ENCODE data around the gene AAGAB. TPM values are rescaled to one million over a fixed set of nuclear protein-coding genes. Genes with fewer than 3 reads are reported as not detected.
"Not testable (repeated sequence)": the region's sequence is repeated elsewhere in the genome, so short reads cannot be mapped to it uniquely, and the experiment has no call there.

AAGAB gene
- polyA plus RNA-seq, 12 donors, result 14.0 to 27.3 (median 24.5) TPM; not detected in 1

DNA sequence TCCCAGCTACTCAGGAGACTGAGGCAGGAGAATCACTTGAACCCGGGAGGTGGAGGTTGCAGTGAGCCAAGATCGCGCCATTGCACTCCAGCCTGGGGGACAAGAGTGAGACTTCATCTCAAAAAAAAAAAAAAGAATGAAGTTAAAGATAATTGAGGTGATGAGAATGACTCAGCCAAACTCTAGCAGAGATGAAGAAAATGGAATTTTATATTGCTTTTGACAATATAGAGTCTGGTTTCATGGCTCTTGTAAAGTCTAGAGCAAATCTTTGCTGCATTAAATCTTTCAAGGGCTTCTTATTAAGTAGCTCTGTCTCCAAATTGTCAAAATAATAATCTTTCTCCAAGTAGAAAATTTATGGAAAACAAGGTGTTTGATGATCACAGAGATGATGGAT, 4.0 kb upstream of the AAGAB start:
- DNase-seq, result not testable (repeated sequence)

DNA sequence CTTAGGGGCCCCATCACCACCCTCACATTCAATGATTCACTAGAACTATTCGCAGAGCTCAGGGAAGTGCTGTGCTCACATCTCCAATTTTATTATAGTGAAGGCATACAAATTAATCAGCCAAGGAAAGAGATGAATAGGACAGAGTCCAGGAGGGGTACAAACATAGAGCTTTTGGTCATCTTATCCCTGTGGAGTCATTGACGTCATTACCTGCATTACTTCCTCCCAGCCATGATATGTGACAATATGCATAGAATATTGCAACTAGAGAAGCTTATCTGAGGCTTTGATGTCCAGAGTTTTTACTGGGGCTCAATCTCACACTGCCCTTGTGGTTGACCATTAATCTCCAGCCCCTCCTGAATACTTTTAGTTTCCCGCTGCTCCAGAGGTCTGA, 1.6 kb upstream of the AAGAB start:
- DNase-seq, result no peak

GRCh38 chr15:67253549-67254237, 768 bp downstream of the AAGAB start:
- peak; percentile 22 for DNase-seq

DNA sequence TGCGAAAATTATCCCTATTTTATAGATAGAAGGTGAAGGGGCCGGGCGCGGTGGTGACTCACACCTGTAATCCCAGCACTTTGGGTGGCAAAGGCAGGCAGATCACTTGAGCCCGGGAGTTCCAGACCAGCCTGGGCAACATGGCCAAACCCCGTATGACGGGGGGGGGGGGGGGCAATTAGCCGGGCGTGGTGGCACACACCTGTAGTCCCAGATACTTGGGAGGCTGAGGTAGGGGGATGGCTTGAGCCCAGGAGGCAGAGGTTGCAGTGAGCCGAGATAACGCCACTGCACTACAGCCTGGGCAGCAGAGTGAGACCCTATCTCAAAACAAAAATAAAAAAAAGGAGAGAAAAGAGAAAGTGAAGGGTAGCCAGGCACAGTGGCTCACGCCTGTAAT, 1.4 kb downstream of the AAGAB start:
- DNase-seq, result no peak

DNA sequence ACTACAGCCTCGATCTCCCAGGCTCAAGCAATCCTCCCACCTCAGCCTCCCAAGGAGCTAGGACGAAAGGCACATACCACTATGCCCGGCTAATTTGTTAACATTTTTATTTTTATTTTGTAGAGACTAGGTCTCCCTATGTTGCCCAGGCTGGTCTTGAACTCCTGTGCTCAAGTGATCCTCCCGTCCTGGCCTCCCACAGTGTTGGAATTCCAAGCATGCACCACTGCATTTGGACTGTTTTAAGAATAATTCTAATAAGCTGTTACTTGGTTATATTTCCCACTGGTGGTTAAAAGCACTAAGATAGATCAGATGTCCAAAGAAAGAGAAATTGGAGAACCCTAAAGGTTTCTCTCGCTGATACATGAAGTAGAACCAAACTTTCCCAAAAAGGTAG, 3.1 kb downstream of the AAGAB start:
- no peak for DNase-seq

- no peak for DNase-seq
Measured at GRCh38 chr15:67249830-67250229, 4.6 kb downstream of the AAGAB start.

GRCh38 chr15:67248011-67248505, 6.4 kb downstream of the AAGAB start:
- DNase-seq, result no peak

DNA sequence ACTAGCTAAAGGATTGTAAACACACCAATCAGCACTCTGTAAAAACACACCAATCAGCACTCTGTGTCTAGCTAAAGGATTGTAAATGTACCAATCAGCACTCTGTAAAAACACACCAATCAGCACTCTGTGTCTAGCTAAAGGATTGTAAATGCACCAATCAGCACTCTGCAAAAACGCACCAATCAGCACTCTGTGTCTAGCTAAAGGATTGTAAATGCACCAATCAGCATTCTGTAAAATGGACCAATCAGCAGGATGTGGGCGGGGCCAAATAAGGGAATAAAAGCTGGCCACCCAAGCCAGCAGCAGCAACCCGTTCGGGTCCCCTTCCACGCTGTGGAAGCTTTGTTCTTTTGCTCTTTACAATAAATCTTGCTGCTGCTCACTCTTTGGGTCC, 7.9 kb downstream of the AAGAB start:
- not testable (repeated sequence) for DNase-seq

GRCh38 chr15:67244971-67245478, 9.4 kb downstream of the AAGAB start:
- DNase-seq, result no peak

- peak; percentile 25 for DNase-seq
Measured at GRCh38 chr15:67242708-67243111, 11.8 kb downstream of the AAGAB start.

- DNase-seq, result no peak
Measured at GRCh38 chr15:67241132-67241855, 13.2 kb downstream of the AAGAB start.

- DNase-seq, result no peak
Measured at GRCh38 chr15:67240235-67241131, 14.0 kb downstream of the AAGAB start.

- no peak for DNase-seq
Measured at GRCh38 chr15:67232591-67232990, 21.9 kb downstream of the AAGAB start.

DNA sequence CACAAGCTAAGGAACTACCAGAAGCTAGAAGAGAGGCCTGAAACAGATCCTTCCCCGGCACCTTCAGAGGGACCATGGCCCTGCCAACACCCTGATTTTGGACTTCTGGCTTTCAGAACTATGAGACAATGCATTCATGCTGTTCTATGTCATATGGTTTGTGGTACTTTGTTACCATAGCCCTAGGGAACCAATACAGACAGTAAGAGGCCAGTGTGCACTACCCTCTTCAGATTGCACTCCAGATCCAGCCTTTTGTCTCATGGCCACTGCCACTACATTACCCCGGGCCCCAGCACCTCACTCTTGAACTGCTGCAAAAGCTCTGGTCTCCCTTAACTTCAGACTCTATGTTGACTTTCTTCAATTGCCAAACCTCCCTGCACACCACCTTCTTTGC, 24.0 kb downstream of the AAGAB start:
- no peak for DNase-seq

- DNase-seq, result no peak
Measured at GRCh38 chr15:67228286-67228685, 26.2 kb downstream of the AAGAB start.

GRCh38 chr15:67227846-67228245, 26.6 kb downstream of the AAGAB start:
- no peak for DNase-seq

- DNase-seq, result no peak
Measured at GRCh38 chr15:67227431-67227830, 27.0 kb downstream of the AAGAB start.

GRCh38 chr15:67225336-67225735, 29.1 kb downstream of the AAGAB start:
- no peak for DNase-seq

DNA sequence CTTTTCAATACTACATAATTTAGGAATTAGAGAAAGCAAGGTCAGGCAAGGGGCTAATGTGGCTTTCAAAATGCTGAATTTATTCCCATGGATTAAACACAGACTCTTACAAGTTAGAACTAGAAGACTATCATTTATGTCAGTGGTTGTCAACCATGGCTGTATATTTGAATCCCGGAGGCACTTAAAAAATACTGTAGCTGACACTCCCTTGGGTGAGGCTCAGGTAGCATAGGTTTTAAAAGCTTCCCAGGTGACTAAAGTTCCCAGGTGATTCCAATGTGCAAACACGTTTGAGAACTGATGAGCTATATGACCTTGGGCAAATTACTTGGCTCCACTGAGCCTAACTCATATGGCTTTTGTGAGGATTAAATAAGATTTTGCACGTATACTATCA, 29.6 kb downstream of the AAGAB start:
- DNase-seq, result no peak

- no peak for DNase-seq
Measured at GRCh38 chr15:67219288-67219687, 35.2 kb downstream of the AAGAB start.

GRCh38 chr15:67218428-67218827, 36.0 kb downstream of the AAGAB start:
- no peak for DNase-seq

DNA sequence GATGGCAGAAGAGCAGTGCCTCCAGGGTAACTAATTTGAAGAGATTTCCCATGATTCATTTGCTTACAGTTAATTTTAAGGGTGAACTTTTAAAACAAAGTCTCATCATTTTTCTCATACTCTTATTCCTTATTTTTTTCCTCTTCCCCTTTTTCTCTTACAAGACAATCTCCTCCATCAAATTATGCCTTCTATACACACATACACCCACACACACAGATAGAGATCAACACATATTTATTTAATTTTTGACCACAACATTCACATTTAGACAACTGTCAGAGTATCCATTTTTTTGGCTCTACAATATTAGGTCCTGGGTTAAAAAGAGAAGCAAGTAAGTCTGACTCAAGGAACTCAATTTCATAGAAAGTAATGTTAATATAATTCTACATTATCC, 37.6 kb downstream of the AAGAB start:
- no peak for DNase-seq
